Peyer's patch (tissue), 4 donors: ENCODE measurements around the gene XYLT1.

Source experiments
- CTCF ChIP-seq, 6 experiments: fragments of 450-650 bp in 4 of 6; fragments of 200-600 bp in 2 of 6; sonication (generic) in 1 of 6; IDR thresholded peaks; one replicate each; pipeline ENCODE4 v1.5.1; 2017 to 2019; ENCODE audit warnings: antibody characterized with exemption in 6 of 6, mild to moderate bottlenecking in 3 of 6, moderate library complexity in 1 of 6
- POLR2A ChIP-seq, 2 donors: fragments of 450-650 bp; IDR thresholded peaks; one replicate each; pipeline ENCODE4 v1.5.1; 2017; ENCODE audit warnings: antibody characterized with exemption in 2 of 2, mild to moderate bottlenecking in 2 of 2, moderate library complexity in 2 of 2

- no peak for TF ChIP-seq CTCF (IDR thresholded peaks at IDR 0.05)
- TF ChIP-seq POLR2A (IDR thresholded peaks at IDR 0.05) = no peak
Measured at GRCh38 chr16:17327664-17328335, 143.0 kb downstream of the XYLT1 start.
